GM13977 (cell line): Measurements from ENCODE around the gene FLRT3.

Source experiments
- DNase-seq: peaks from one replicate; pipeline ENCODE4 v3.0.0; 2012; ENCODE audit warnings: low spot score
- in situ Hi-C: fragments of 300-500 bp; cut with MboI; formaldehyde crosslinking; loops from one replicate; pipeline ENCODE4 v1.12.0; 2022; ENCODE audit warnings: low sequenced_read_pairs, low pct_unique_long_range_greater_than_20kb, mixed read lengths, inconsistent platforms; ENCODE audit not compliant: unreplicated experiment
- TF ChIP-seq, protein P1 (sequence below): IDR thresholded peaks from 2 replicates; pipeline ENCODE4 v1.5.1; 2012; ENCODE audit warnings: mild to moderate bottlenecking, control low read depth; ENCODE audit not compliant: insufficient read depth; ENCODE audit errors: extremely low read depth, missing control alignments

FLRT3 gene

DNA sequence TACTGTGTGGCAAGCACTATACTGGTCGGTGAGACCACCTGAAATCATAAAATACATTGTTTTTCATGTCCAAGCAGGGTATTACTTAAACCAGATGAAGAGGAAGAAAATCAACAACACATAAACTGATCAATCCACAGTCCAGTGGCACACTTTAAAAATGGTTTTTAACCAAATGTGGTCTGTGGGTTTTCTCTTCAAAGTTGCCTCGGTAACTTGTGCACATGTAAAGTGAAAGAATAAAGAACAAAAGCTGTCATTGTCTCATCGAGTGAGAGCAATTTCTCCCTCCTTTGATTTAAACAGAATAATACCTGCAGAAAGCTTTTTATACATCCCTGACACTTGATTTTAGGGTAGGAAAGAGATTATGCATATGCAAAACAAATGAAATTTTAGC lies 3.7 kb downstream of the FLRT3 start:
- in situ Hi-C loops = loop anchor here (25.0 kb wide), 1 partner anchor 904 kb away; no protein-coding TSS in a partner anchor
- no peak for DNase-seq
- TF ChIP-seq, protein P1, sequence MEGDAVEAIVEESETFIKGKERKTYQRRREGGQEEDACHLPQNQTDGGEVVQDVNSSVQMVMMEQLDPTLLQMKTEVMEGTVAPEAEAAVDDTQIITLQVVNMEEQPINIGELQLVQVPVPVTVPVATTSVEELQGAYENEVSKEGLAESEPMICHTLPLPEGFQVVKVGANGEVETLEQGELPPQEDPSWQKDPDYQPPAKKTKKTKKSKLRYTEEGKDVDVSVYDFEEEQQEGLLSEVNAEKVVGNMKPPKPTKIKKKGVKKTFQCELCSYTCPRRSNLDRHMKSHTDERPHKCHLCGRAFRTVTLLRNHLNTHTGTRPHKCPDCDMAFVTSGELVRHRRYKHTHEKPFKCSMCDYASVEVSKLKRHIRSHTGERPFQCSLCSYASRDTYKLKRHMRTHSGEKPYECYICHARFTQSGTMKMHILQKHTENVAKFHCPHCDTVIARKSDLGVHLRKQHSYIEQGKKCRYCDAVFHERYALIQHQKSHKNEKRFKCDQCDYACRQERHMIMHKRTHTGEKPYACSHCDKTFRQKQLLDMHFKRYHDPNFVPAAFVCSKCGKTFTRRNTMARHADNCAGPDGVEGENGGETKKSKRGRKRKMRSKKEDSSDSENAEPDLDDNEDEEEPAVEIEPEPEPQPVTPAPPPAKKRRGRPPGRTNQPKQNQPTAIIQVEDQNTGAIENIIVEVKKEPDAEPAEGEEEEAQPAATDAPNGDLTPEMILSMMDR = no peak

DNA sequence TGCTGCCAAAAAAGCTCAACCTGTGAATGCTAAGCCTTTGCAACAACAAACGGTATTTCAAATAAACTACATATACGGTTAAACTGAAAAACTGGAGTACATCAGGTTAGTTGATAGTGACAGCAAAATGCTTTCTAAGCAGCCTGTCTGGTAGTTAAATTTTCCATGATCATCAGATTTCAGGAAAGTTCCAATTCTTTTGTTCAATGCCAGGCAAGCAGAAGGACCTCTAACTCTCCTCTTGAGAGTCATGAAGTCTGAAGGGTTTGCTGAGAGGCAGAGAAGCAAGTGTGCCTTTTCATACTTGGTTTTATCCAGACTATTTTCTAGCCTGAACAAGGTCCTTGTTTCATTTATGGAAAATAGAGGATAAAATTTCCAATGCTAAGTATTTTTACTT lies 4.5 kb downstream of the FLRT3 start:
- in situ Hi-C loops = loop anchor here (25.0 kb wide), 1 partner anchor 904 kb away; no protein-coding TSS in a partner anchor
- no peak for DNase-seq
- TF ChIP-seq, protein P1 = no peak

DNA sequence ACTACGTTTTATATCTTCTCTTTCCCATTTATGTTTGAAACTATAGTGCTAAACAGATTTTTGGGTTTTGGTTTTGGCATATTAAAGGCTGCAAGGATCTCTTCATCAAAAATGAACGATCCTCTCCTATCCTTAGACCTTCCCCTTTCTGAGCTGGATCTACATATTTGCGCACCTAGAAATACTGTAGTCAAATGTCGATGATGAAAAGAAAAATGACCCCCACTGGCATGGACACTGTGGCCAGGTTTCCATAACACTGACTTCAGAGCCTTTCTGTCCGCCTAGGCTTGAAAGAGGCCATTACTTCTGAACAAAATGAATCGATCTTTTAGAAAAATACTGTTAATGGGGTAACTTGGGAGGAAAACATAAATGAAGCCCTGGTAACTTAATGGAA lies 5.8 kb downstream of the FLRT3 start:
- no peak for DNase-seq
- in situ Hi-C loops = loop anchor here (25.0 kb wide), 1 partner anchor 906 kb away; no protein-coding TSS in a partner anchor
- TF ChIP-seq, protein P1 = no peak

DNA sequence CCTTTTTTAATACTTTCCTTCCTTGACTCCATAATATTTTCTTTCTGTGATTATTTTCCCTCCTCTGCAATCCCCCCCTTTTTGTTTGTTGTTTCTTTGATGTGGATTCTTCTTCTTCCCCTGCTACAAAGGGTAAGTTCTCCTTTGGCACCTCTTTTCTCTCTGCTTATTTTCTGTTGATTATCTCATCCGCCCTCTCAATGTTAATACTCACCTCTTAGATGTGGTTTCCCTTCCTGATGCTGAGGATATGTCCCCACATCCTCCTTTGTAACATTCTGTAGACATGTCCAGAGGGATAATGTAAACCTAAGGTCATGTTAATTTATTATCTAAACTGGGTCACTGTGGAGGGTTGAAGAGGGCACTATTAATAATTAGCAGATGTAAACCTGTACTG lies 17.7 kb downstream of the FLRT3 start:
- no peak for DNase-seq
- TF ChIP-seq, protein P1 = no peak
- in situ Hi-C loops = no loop called here

DNA sequence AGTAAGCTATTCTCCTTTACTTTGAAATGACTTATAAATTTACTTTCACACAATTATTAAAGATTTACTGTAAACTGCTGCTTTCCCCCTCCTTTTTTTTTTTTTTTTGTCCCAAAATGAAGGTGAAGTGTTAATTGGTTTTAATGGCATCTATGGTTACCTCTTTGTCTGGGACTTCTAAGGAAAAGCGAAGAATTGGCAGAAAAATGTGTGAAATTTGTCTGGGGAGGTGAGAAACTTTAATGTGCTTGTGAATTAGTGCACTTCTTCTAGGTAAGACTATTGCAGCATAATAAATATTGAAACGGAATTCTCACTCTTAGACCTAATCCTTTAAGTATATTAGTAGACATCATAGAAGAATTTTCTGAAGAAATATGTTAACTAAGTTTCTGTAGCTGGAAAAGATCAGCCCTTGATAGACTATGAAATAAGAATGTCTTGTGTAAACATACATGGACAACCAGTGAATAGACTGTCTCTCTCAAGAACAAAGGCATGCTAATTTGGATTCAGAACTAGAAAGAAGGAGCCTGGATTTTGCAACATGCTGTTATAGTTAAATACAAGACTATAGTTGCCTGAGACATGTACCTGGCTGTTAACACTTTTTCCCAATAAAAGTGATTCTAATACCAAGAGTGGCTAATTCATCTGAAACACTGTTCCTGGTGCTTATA lies 23.9 kb downstream of the FLRT3 start:
- in situ Hi-C loops = no loop called here
- TF ChIP-seq, protein P1 = no peak
- no peak for DNase-seq

DNA sequence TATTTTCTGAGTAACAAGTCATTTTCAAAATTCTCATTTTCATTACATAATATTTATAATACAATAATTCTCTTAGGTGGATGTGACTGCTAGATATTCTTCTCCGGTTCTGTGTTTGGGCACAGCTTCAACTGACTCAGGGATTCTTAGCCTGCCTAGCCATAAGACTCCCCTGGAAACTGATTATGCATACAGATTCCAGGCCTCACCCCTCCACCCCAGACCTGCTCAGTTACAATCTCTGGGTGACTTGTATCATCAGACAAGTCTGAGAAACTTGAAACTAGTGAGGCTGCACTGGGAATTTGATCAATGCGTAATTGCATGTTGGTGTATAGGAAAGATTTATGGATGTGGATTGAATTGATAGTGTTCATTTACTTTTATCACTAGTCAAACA lies 25.4 kb downstream of the FLRT3 start:
- TF ChIP-seq, protein P1 = no peak
- in situ Hi-C loops = no loop called here
- DNase-seq = no peak
